Measurements from ENCODE around the gene TAS1R2.
A peak's percentile ranks its signal among the peaks of the same experiment; 100 is the strongest.
"Not testable (repeated sequence)": the region's sequence is repeated elsewhere in the genome, so short reads cannot be mapped to it uniquely, and the experiment has no call there.

The TAS1R2 gene

GRCh38 chr1:18868354-18868753, 8.9 kb upstream of the TAS1R2 start:
- no peak for DNase-seq

- DNase-seq = no peak
Measured at GRCh38 chr1:18866846-18867245, 7.4 kb upstream of the TAS1R2 start.

GRCh38 chr1:18866314-18866713, 6.9 kb upstream of the TAS1R2 start:
- no peak for DNase-seq

GRCh38 chr1:18865176-18865575, 5.7 kb upstream of the TAS1R2 start:
- no peak for DNase-seq

- no peak for DNase-seq
Measured at GRCh38 chr1:18861590-18861989, 2.1 kb upstream of the TAS1R2 start.

GRCh38 chr1:18861082-18861481, 1.6 kb upstream of the TAS1R2 start:
- no peak for DNase-seq

GRCh38 chr1:18858070-18858688, 1.3 kb downstream of the TAS1R2 start:
- DNase-seq = no peak

- DNase-seq = no peak
Measured at GRCh38 chr1:18856435-18856834, 3.0 kb downstream of the TAS1R2 start.

- DNase-seq = no peak
Measured at GRCh38 chr1:18855573-18855972, 3.9 kb downstream of the TAS1R2 start.

- no peak for DNase-seq
Measured at GRCh38 chr1:18854331-18855025, 5.0 kb downstream of the TAS1R2 start.

- no peak for DNase-seq
Measured at GRCh38 chr1:18852501-18852900, 7.0 kb downstream of the TAS1R2 start.

- no peak for DNase-seq
Measured at GRCh38 chr1:18849261-18849711, 10.2 kb downstream of the TAS1R2 start.

- not testable (repeated sequence) for DNase-seq
Measured at GRCh38 chr1:18847723-18848122, 11.7 kb downstream of the TAS1R2 start.

GRCh38 chr1:18840145-18840544, 19.3 kb downstream of the TAS1R2 start:
- DNase-seq = no peak

GRCh38 chr1:18836654-18837053, 22.8 kb downstream of the TAS1R2 start:
- DNase-seq = no peak

GRCh38 chr1:18832319-18832718, 27.1 kb downstream of the TAS1R2 start:
- not testable (repeated sequence) for DNase-seq

- no peak for DNase-seq
Measured at GRCh38 chr1:18831656-18832055, 27.8 kb downstream of the TAS1R2 start.

GRCh38 chr1:18830596-18830995, 28.9 kb downstream of the TAS1R2 start:
- DNase-seq = no peak

- no peak for DNase-seq
Measured at GRCh38 chr1:18829671-18830070, 29.8 kb downstream of the TAS1R2 start.

- no peak for DNase-seq
Measured at GRCh38 chr1:18828224-18828623, 31.2 kb downstream of the TAS1R2 start.

- no peak for DNase-seq
Measured at GRCh38 chr1:18823438-18823837, 36.0 kb downstream of the TAS1R2 start.

- peak; percentile 14 to 25 for DNase-seq
Measured at GRCh38 chr1:18820791-18821641, 38.4 kb downstream of the TAS1R2 start.

GRCh38 chr1:18819986-18820790, 39.3 kb downstream of the TAS1R2 start:
- no peak for DNase-seq
